SH-SY5Y (cell line): Measurements from ENCODE around the gene AGAP1.

Source experiments
- GATA2 ChIP-seq: IDR thresholded peaks from 2 replicates; pipeline ENCODE4 v1.6.1; 2011; ENCODE audit warnings: mild to moderate bottlenecking, low read depth, low read length
- GATA3 ChIP-seq: IDR thresholded peaks from 2 replicates; pipeline ENCODE4 v1.6.1; 2011; ENCODE audit warnings: low read depth, mild to moderate bottlenecking, low read length, moderate library complexity

Gene AGAP1

GRCh38 chr2:236034974-236035373, 541.1 kb downstream of the AGAP1 start:
- no peak for TF ChIP-seq GATA3

DNA sequence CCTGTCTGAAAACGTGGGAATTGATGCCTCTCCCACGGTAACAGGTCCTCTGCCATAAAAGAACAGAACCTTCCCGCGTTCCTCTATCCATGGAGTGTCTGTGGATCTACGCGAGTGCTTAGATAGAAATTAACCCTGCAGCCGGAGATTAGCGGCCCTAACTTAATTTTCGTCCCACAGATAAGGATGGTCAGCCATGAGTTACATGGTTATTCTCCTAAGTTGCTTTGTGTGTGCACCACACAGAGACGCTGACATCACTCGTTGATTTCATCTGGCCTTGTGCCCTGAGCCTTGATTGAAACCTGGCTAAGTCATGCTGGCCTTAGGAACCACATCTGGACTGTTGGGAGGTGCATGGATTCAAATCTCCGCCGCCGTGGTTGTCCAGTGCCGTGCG, 542.2 kb downstream of the AGAP1 start:
- TF ChIP-seq GATA2 (peak; percentile 95), GATA3 (peak; percentile 78)

- no peak for TF ChIP-seq GATA2
- no peak for TF ChIP-seq GATA3
Measured at GRCh38 chr2:236038096-236038495, 544.3 kb downstream of the AGAP1 start.

DNA sequence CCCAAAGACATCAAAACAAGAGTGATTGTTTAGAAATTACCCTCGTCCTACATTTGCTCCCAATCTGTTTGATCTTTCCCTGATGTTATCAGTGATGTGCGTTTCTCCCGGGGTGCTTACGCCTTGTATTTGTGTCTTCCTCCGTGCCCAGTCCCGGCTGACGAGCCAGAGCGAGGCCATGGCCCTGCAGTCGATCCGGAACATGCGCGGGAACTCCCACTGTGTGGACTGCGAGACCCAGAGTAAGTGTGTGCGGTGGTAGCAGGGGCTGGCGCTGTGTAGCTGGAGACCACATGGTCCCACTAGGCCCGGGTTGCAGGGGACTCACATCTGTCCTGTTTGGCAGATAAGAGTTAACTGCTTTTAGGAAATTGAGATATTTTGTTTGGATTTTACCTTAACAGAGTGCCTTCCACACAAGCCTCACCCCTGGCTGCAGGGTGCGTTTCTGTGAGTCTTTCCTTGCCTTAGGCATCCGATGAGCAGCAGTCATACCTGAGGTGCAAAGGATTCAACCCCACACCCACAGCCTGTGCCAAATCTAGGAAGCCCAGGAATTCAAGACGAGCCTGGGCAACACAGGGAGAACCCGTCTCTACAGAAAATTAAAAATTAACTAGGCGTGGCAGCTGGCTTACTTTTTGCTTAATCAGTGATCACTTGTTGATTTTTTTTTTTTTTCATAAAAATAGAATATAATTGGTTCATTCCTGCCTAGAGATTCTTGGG, 546.9 kb downstream of the AGAP1 start:
- peak; percentile 48 for TF ChIP-seq GATA2
- no peak for TF ChIP-seq GATA3

GRCh38 chr2:236041616-236042015, 547.8 kb downstream of the AGAP1 start:
- no peak for TF ChIP-seq GATA3
- no peak for TF ChIP-seq GATA2

DNA sequence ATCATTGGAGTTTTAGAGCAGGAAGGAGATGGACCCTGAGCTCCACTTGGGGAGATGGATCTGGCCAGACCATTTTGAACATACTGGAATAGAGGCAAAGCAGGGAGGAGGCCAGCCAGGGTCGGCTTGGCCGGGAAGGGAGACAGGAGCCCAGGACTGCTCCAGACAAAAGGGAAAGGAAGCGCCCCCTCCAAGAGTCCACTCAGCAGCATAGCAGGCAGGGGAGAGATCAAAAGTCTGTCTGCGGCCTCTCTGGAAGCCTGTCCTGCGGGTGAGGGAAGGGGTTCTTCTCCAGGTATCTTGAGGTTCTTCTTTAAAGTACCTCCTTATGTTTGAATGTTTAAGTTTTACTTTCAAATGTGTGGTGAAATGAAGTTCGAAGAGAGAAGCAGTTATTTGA, 548.2 kb downstream of the AGAP1 start:
- TF ChIP-seq GATA2, result no peak
- TF ChIP-seq GATA3, result no peak

GRCh38 chr2:236044191-236044590, 550.3 kb downstream of the AGAP1 start:
- TF ChIP-seq GATA2 (no peak), GATA3 (no peak)

- TF ChIP-seq GATA2, result no peak
- TF ChIP-seq GATA3, result no peak
Measured at GRCh38 chr2:236045251-236046235, 551.7 kb downstream of the AGAP1 start.

GRCh38 chr2:236046715-236047114, 552.9 kb downstream of the AGAP1 start:
- no peak for TF ChIP-seq GATA2
- no peak for TF ChIP-seq GATA3

- no peak for TF ChIP-seq GATA2
- no peak for TF ChIP-seq GATA3
Measured at GRCh38 chr2:236047176-236047575, 553.3 kb downstream of the AGAP1 start.

DNA sequence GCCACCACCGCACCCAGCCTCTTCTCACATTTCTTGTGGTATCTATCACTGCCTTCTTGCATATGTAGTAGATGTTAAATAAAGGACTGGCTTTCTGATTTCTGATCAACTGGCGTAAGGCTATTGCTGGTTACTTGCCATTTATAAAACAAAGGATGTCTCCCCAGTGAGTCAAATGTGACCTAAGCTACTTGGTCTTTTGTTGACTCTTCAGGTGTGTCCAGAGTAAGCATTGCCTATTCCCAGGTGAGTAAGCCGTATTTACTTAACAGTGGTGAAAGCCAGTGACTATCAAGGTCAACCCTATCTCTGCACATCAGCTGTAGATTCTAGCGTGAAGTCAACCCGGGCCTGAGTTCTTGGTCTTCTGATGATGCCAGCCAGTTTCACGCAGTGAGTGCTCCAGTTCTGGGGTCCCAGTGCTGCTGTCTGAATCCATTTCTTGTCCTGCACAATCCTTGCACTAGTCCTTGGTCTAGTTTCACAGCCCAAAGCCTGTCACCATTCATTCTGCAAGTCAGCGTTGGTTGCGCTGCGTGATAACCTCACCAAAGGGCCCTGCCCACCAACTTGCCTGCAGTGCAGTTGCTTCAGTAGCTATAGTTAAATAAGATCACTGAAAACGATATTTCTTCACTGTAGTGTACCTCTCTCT, 554.2 kb downstream of the AGAP1 start:
- TF ChIP-seq GATA2 (no peak), GATA3 (no peak)

DNA sequence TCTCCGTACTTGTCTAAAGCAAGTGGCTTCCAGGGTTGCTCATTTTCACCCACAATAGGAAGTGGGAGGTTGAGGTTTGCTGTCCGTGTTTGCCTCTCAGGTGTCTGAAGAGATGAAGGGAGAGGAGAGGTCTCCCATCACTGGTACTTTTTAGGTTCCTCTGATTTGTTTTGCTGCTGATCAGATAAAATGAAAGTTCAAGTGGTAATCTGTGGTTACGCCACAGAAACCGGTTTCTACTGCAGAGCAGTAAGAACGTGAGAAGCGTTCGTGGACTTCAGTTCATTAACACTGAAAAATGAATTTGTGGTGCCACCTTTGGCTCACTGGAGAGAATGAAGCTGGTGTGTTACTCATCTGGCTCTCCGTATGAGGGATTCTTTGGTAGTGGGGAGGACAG, 556.1 kb downstream of the AGAP1 start:
- TF ChIP-seq GATA2 (no peak), GATA3 (no peak)

DNA sequence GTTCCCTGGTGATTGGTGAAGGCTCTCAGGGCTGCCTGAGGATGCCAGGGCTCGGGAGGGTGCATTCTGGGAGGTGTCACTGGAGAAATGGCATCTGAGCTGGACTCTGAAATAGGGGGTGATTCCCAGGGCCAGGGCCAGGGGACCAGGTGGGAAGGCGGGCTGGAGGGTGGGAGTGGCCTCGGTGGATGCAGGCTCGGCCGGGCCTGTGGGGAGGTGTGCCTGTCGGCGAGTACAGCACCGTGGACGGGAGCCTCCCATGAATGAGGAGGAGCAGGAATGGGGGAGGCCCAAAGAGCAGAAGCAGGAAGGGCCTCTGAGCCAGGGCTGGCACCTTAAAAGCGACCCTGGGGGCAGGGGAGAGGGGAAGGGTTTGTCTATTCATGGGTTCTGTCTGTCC, 557.5 kb downstream of the AGAP1 start:
- TF ChIP-seq GATA2, result no peak
- TF ChIP-seq GATA3, result no peak

DNA sequence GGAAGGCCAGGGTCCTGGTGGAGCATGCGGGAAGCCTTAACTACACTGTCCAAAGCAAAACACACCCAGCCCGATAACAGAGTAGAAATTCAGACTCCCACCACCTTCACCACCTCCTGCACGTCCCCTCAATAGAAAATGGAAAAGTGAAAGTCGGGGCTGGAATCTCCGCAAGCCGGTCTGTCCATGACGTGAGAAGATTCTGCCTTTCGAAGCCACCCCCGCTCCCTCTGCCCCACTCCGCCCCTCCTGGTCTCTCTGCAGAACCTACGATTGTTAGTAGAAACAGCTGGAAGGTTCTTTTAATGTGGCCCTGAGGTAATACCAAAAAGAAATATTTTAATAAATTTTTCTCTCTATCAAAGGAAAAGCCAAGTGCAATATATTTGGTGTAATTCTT, 558.0 kb downstream of the AGAP1 start:
- TF ChIP-seq GATA2, result no peak
- no peak for TF ChIP-seq GATA3
